ENCODE measurements around the gene MS4A6E.

MS4A6E gene

GRCh38 chr11:60305906-60306619, 21.0 kb upstream of the MS4A6E start:
- Histone ChIP-seq H3K4me1 (ENCODE audit: low read depth, poor library complexity, severe bottlenecking) (no peaks in the 10 kb centered on the region), H3K4me2 (no peak overlapping the region)
- TF ChIP-seq CTCF (conservative IDR thresholded peaks at IDR 0.05; ENCODE audit: low read depth, low read length) = no peak

GRCh38 chr11:60307507-60308195, 19.4 kb upstream of the MS4A6E start:
- no peak for TF ChIP-seq CTCF (conservative IDR thresholded peaks at IDR 0.05; ENCODE audit: low read depth, low read length)
- H3K4me2 ChIP-seq = no peak overlapping the region
- no peak overlapping the region for H3K27ac ChIP-seq
- H3K36me3 ChIP-seq (ENCODE audit: insufficient read depth) = no peaks in the 10 kb centered on the region
- no peaks in the 10 kb centered on the region for H3K4me1 ChIP-seq (ENCODE audit: low read depth, poor library complexity, severe bottlenecking)
- H2AFZ ChIP-seq (ENCODE audit: low read depth) = no peak overlapping the region
- H3K79me2 ChIP-seq (ENCODE audit: insufficient read depth, low read depth) = no peaks in the 10 kb centered on the region
- no peaks in the 10 kb centered on the region for H4K20me1 ChIP-seq (ENCODE audit: insufficient read depth)
- H3K9ac ChIP-seq = no peak overlapping the region
- H3K4me3 ChIP-seq (IDR thresholded peaks at IDR 0.05; ENCODE audit: insufficient read depth, low read depth, low read length) = no peak overlapping the region
- no peaks in the 10 kb centered on the region for H3K27me3 ChIP-seq (ENCODE audit: insufficient read depth, low read depth)

More at GRCh38 chr11:60305906-60306619, 21.0 kb upstream of the MS4A6E start:
- Histone ChIP-seq H3K4me3 (IDR thresholded peaks at IDR 0.05; ENCODE audit: insufficient read depth, low read depth, low read length) (no peak overlapping the region), H3K79me2 (ENCODE audit: insufficient read depth, low read depth) (no peaks in the 10 kb centered on the region), H4K20me1 (ENCODE audit: insufficient read depth) (no peaks in the 10 kb centered on the region), H3K36me3 (ENCODE audit: insufficient read depth) (no peaks in the 10 kb centered on the region), H3K27ac (no peak overlapping the region), H3K27me3 (ENCODE audit: insufficient read depth, low read depth) (no peaks in the 10 kb centered on the region), H2AFZ (ENCODE audit: low read depth) (no peak overlapping the region), H3K9ac (no peak overlapping the region)

GRCh38 chr11:60310407-60310998, 16.6 kb upstream of the MS4A6E start:
- TF ChIP-seq CTCF (conservative IDR thresholded peaks at IDR 0.05; ENCODE audit: low read depth, low read length) = no peak
- H3K9ac ChIP-seq = no peak overlapping the region
- no peak overlapping the region for H2AFZ ChIP-seq (ENCODE audit: low read depth)
- H3K4me2 ChIP-seq = no peak overlapping the region
- no peak overlapping the region for H3K4me3 ChIP-seq (IDR thresholded peaks at IDR 0.05; ENCODE audit: insufficient read depth, low read depth, low read length)
- no peaks in the 10 kb centered on the region for H3K27me3 ChIP-seq (ENCODE audit: insufficient read depth, low read depth)
- no peak overlapping the region for H3K27ac ChIP-seq
- H4K20me1 ChIP-seq (ENCODE audit: insufficient read depth) = no peaks in the 10 kb centered on the region
- no peaks in the 10 kb centered on the region for H3K36me3 ChIP-seq (ENCODE audit: insufficient read depth)
- no peaks in the 10 kb centered on the region for H3K4me1 ChIP-seq (ENCODE audit: low read depth, poor library complexity, severe bottlenecking)
- no peaks in the 10 kb centered on the region for H3K79me2 ChIP-seq (ENCODE audit: insufficient read depth, low read depth)

GRCh38 chr11:60314635-60315321, 12.3 kb upstream of the MS4A6E start:
- Histone ChIP-seq H4K20me1 (ENCODE audit: insufficient read depth) (no peaks in the 10 kb centered on the region), H3K27ac (no peak overlapping the region), H3K4me2 (no peak overlapping the region), H3K4me1 (ENCODE audit: low read depth, poor library complexity, severe bottlenecking) (no peaks in the 10 kb centered on the region), H3K27me3 (ENCODE audit: insufficient read depth, low read depth) (no peaks in the 10 kb centered on the region), H3K4me3 (IDR thresholded peaks at IDR 0.05; ENCODE audit: insufficient read depth, low read depth, low read length) (no peak overlapping the region), H3K79me2 (ENCODE audit: insufficient read depth, low read depth) (no peaks in the 10 kb centered on the region), H3K36me3 (ENCODE audit: insufficient read depth) (no peaks in the 10 kb centered on the region), H2AFZ (ENCODE audit: low read depth) (no peak overlapping the region), H3K9ac (no peak overlapping the region)
- no peak for TF ChIP-seq CTCF (conservative IDR thresholded peaks at IDR 0.05; ENCODE audit: low read depth, low read length)

All from KMS-11 (cell line).